Measurements from ENCODE around the gene USH2A.
A peak's percentile ranks its signal among the peaks of the same experiment; 100 is the strongest.

- TF ChIP-seq POLR2AphosphoS5 (IDR thresholded peaks at IDR 0.05) (no peak), CTCF (IDR thresholded peaks at IDR 0.05) (peak in 3 of 7 experiments; percentile 25 to 55 (median 41))
Measured at GRCh38 chr1:215606564-215607168, 816.6 kb downstream of the USH2A start.
